Stimulated activated CD4-positive, alpha-beta T cell treated with anti-CD3 and anti-CD28 coated beads, Interleukin-4, amount 100 ng/mL, for 24 hours (primary cell): ENCODE results near the gene CCDC88C.

Experiments
- DNase-seq: peaks from one replicate; pipeline ENCODE4 v3.0.0-alpha.2; 2020

The CCDC88C gene

GRCh38 chr14:91397965-91398591 lies 19.5 kb downstream of the CCDC88C start:
- no peak for DNase-seq

- DNase-seq: peak; percentile 66
These were observed 20.4 kb downstream of the CCDC88C start for GRCh38 chr14:91396959-91397815.

- no peak for DNase-seq
These were observed 21.5 kb downstream of the CCDC88C start for GRCh38 chr14:91396013-91396660.

- DNase-seq: no peak
These were observed 22.2 kb downstream of the CCDC88C start for GRCh38 chr14:91395466-91395865.

GRCh38 chr14:91394105-91395081 lies 23.2 kb downstream of the CCDC88C start:
- DNase-seq: no peak

- no peak for DNase-seq
These were observed 24.9 kb downstream of the CCDC88C start for GRCh38 chr14:91392623-91393303.

- no peak for DNase-seq
These were observed 27.3 kb downstream of the CCDC88C start for GRCh38 chr14:91390165-91390778.

- DNase-seq: no peak
These were observed 28.5 kb downstream of the CCDC88C start for GRCh38 chr14:91389150-91389549.

GRCh38 chr14:91388551-91388975 lies 29.1 kb downstream of the CCDC88C start:
- DNase-seq: peak; percentile 66

GRCh38 chr14:91387951-91388381 lies 29.7 kb downstream of the CCDC88C start:
- no peak for DNase-seq

- no peak for DNase-seq
These were observed 30.3 kb downstream of the CCDC88C start for GRCh38 chr14:91387169-91387835.

- no peak for DNase-seq
These were observed 31.9 kb downstream of the CCDC88C start for GRCh38 chr14:91385697-91386096.

GRCh38 chr14:91385224-91385623 lies 32.4 kb downstream of the CCDC88C start:
- DNase-seq: no peak

- no peak for DNase-seq
These were observed 34.2 kb downstream of the CCDC88C start for GRCh38 chr14:91383439-91383838.

GRCh38 chr14:91381801-91382670 lies 35.6 kb downstream of the CCDC88C start:
- DNase-seq: no peak

- no peak for DNase-seq
These were observed 36.8 kb downstream of the CCDC88C start for GRCh38 chr14:91380610-91381371.

- DNase-seq: no peak
These were observed 37.5 kb downstream of the CCDC88C start for GRCh38 chr14:91380123-91380522.

- no peak for DNase-seq
These were observed 38.1 kb downstream of the CCDC88C start for GRCh38 chr14:91379579-91379932.

- no peak for DNase-seq
These were observed 38.6 kb downstream of the CCDC88C start for GRCh38 chr14:91378930-91379578.
